Measurements from ENCODE around the gene NXPE3. TPM values are rescaled to one million over a fixed set of nuclear protein-coding genes. Genes with fewer than 3 reads are reported as not detected.
A peak's percentile ranks its signal among the peaks of the same experiment; 100 is the strongest.

Gene NXPE3
- total and polyA plus RNA-seq, 10 of the 15 experiments (the other 5 are each of a cell fraction or from before 2014, with no cell fraction given): 2.0 to 8.7 (median 5.2) TPM

- H3K79me2 ChIP-seq (ENCODE audit: control insufficient read depth, insufficient read depth, low read length): peaks cover 95% of the 10 kb centered on the region
- 98% methylated on average over 6 of the region's 6 CpGs for WGBS (ENCODE audit: insufficient coverage, insufficient replicate concordance, low lambda C conversion rate, missing lambda C conversion rate)
- in situ Hi-C loops (cut with MboI): no loop called here
- H2AFZ ChIP-seq (ENCODE audit: control insufficient read depth, low read depth, low read length): no peak overlapping the region
- RAD21 ChIA-PET (ENCODE audit: unreplicated experiment): interaction anchor here (0.8 to 2.7 kb wide), 12 partner anchors 9 to 389 kb away, joined by 3 to 18 read pairs (median 6); no protein-coding TSS in a partner anchor
- 0 out of 2 replicates have a peak, but pooled peaks cover 3% of the 10 kb centered on the region for H4K20me1 ChIP-seq (ENCODE audit: control insufficient read depth, insufficient read depth)
- FAIRE-seq: no peak
- no peak for TF ChIP-seq SP1 (IDR thresholded peaks at IDR 0.05; ENCODE audit: low read depth, low read length)
- 0 out of 2 replicates have a peak, but pooled peaks have one; percentile 17 for TF ChIP-seq POLR2AphosphoS5 (IDR thresholded peaks at IDR 0.05; ENCODE audit: low read length)
- peaks cover 37% of the 10 kb centered on the region for H3K4me1 ChIP-seq (ENCODE audit: control insufficient read depth, insufficient read depth, low read length)
- DNase-seq (ENCODE audit: low read depth, low spot score): no peak
- no peaks in the 10 kb centered on the region; the same call in 2 of the 3 replicates for H3K9me3 ChIP-seq (replicated peaks; ENCODE audit: control insufficient read depth, insufficient read depth, low read length)
- POLR2A ChIA-PET: interaction anchor here (0.5 to 6.0 kb wide), 8 partner anchors 9 to 202 kb away, joined by 3 to 40 read pairs (median 4); partner anchors contain the start of gene NFKBIZ
- H3K4me2 ChIP-seq (ENCODE audit: control insufficient read depth, insufficient read depth): peak overlapping the region; percentile 80
- H3K27me3 ChIP-seq (replicated peaks in 1 of 2; ENCODE audit: control insufficient read depth in 2 of 2, insufficient read depth in 2 of 2, low read length in 1 of 2): no peaks in the 10 kb centered on the region
- CTCF ChIA-PET: interaction anchor here (1.0 to 1.9 kb wide), 4 partner anchors 9 to 389 kb away, joined by 3 to 10 read pairs (median 4); no protein-coding TSS in a partner anchor
- peak overlapping the region; percentile 22; the same call in 1 of the 2 replicates for H3K4me3 ChIP-seq
- no peak overlapping the region for H3K9ac ChIP-seq (ENCODE audit: control insufficient read depth, insufficient read depth, low read length)
- SMC1A ChIA-PET (ENCODE audit: uncharacterized antibody, unreplicated experiment): interaction anchor here (0.7 to 2.2 kb wide), 17 partner anchors 9 to 392 kb away, joined by 3 to 12 read pairs (median 4); no protein-coding TSS in a partner anchor
- 0 out of 3 replicates have a peak, but pooled peaks have one; percentile 1 for ATAC-seq
- intact Hi-C loops (cut with micrococcal nuclease; ENCODE audit: unreplicated experiment): no loop called here
- BruUV-seq (replicated peaks): no TSS peak
- H3K27ac ChIP-seq (ENCODE audit: control insufficient read depth, insufficient read depth): peak overlapping the region; percentile 48
- peaks cover 1 to 18% of the 10 kb centered on the region in 2 experiments; a peak in 3 of 4 replicates for H3K36me3 ChIP-seq (ENCODE audit: control insufficient read depth in 2 of 2, insufficient read depth in 2 of 2, low read length in 1 of 2)
Observed at GRCh38 chr3:101836160-101836559, 57.1 kb downstream of the NXPE3 start.

GRCh38 chr3:101836652-101837598, 57.9 kb downstream of the NXPE3 start:
- Histone ChIP-seq H3K27me3 (replicated peaks in 1 of 2; ENCODE audit: control insufficient read depth in 2 of 2, insufficient read depth in 2 of 2, low read length in 1 of 2) (no peaks in the 10 kb centered on the region), H3K79me2 (ENCODE audit: control insufficient read depth, insufficient read depth, low read length) (peaks cover 95% of the 10 kb centered on the region), H3K27ac (ENCODE audit: control insufficient read depth, insufficient read depth) (0 out of 2 replicates have a peak overlapping the region, but pooled peaks have one; percentile 27), H3K4me3 (peak overlapping the region; percentile 32; the same call in 1 of the 2 replicates), H3K4me2 (ENCODE audit: control insufficient read depth, insufficient read depth) (peak overlapping the region; percentile 56), H3K4me1 (ENCODE audit: control insufficient read depth, insufficient read depth, low read length) (peaks cover 40% of the 10 kb centered on the region), H3K36me3 (ENCODE audit: control insufficient read depth in 2 of 2, insufficient read depth in 2 of 2, low read length in 1 of 2) (peaks cover under 1 to 16% of the 10 kb centered on the region in 2 experiments; a peak in 3 of 4 replicates), H4K20me1 (ENCODE audit: control insufficient read depth, insufficient read depth) (0 out of 2 replicates have a peak, but pooled peaks cover 3% of the 10 kb centered on the region), H3K9me3 (replicated peaks; ENCODE audit: control insufficient read depth, insufficient read depth, low read length) (peaks cover 1% of the 10 kb centered on the region; the same call in 1 of the 3 replicates), H2AFZ (ENCODE audit: control insufficient read depth, low read depth, low read length) (no peak overlapping the region), H3K9ac (ENCODE audit: control insufficient read depth, insufficient read depth, low read length) (peak overlapping the region; percentile 30; the same call in 1 of the 2 replicates)
- ATAC-seq: peak; percentile 35
- in situ Hi-C loops (cut with MboI): no loop called here
- ChIA-PET RAD21 (ENCODE audit: unreplicated experiment) (interaction anchor here (0.7 to 2.7 kb wide), 10 partner anchors 10 to 392 kb away, joined by 3 to 18 read pairs (median 6); no protein-coding TSS in a partner anchor), SMC1A (ENCODE audit: uncharacterized antibody, unreplicated experiment) (interaction anchor here (0.8 to 3.9 kb wide), 12 partner anchors 8 to 391 kb away, joined by 3 to 23 read pairs (median 4); partner anchors contain the start of gene NFKBIZ), CTCF (interaction anchor here (0.7 to 1.9 kb wide), 4 partner anchors 10 to 389 kb away, joined by 3 to 10 read pairs (median 4); no protein-coding TSS in a partner anchor), POLR2A (interaction anchor here (0.7 to 6.0 kb wide), 8 partner anchors 10 to 101 kb away, joined by 3 to 40 read pairs (median 4); partner anchors contain the start of gene NFKBIZ)
- DNase-seq (ENCODE audit: low read depth, low spot score): no peak
- no TSS peak for BruUV-seq (replicated peaks)
- WGBS (ENCODE audit: insufficient coverage, insufficient replicate concordance, low lambda C conversion rate, missing lambda C conversion rate): 27% methylated on average over 3 of the region's 3 CpGs
- intact Hi-C loops (cut with micrococcal nuclease; ENCODE audit: unreplicated experiment): no loop called here
- no peak for FAIRE-seq
- no peak for TF ChIP-seq GATAD2B (conservative IDR thresholded peaks at IDR 0.05; ENCODE audit: low read depth)
- TF ChIP-seq ZNF274 (IDR thresholded peaks at IDR 0.05; ENCODE audit: insufficient read depth, insufficient read length): no peak
- peak; percentile 68 for TF ChIP-seq ZNF384 (IDR thresholded peaks at IDR 0.05; ENCODE audit: borderline replicate concordance, low read depth, low read length)
- TF ChIP-seq MLLT1 (IDR thresholded peaks at IDR 0.05): peak; percentile 66; the same call in 1 of the 2 replicates
- no peak for TF ChIP-seq TBL1XR1 (IDR thresholded peaks at IDR 0.05; ENCODE audit: low read depth, low read length)
- no peak for TF ChIP-seq BHLHE40 (IDR thresholded peaks at IDR 0.05; ENCODE audit: borderline replicate concordance in 1 of 2, low read depth in 2 of 2, low read length in 1 of 2)
- TF ChIP-seq IKZF1 (conservative IDR thresholded peaks at IDR 0.05): no peak
- TF ChIP-seq EP300 (IDR thresholded peaks at IDR 0.05; ENCODE audit: borderline replicate concordance in 1 of 2, control insufficient read depth in 1 of 2, low read depth in 2 of 2, low read length in 2 of 2): peak in 1 of 2 experiments; percentile 19; a peak in 1 of 4 replicates
- TF ChIP-seq ESRRA (IDR thresholded peaks at IDR 0.05; ENCODE audit: low read length): no peak
- peak; percentile 56; the same call in 1 of the 2 replicates for TF ChIP-seq NBN (IDR thresholded peaks at IDR 0.05)
